Natural killer cell (primary cell): Measurements from ENCODE around the gene MAD1L1. TPM values are rescaled to one million over a fixed set of nuclear protein-coding genes. Genes with fewer than 3 reads are reported as not detected.
"Not testable (repeated sequence)": the region's sequence is repeated elsewhere in the genome, so short reads cannot be mapped to it uniquely, and the experiment has no call there.

Experiments used
- ATAC-seq, 3 donors: fragments of 150-1000 bp in 2 of 3; fragments of 200-7000 bp in 1 of 3; cut with Tn5 transposase; 1 replicate in 1 of 3; 2 replicates in 2 of 3; pipeline ENCODE4 v1.10.0; 2021; ENCODE audit warnings: mild to moderate bottlenecking in 2 of 3, moderate library complexity in 2 of 3
- DNase-seq, 2 donors: peaks; one replicate each; pipeline versions ENCODE4 v3.0.0 to v3.0.0-alpha.2; 2013 to 2021; ENCODE audit warnings: mixed read lengths in 1 of 2
- H3K27ac ChIP-seq: one replicate; pipeline ENCODE4 v1.5.1; 2013; ENCODE audit warnings: mild to moderate bottlenecking, low read length
- H3K27me3 ChIP-seq: one replicate; pipeline ENCODE4 v1.6.1; 2013; ENCODE audit warnings: low read length; ENCODE audit not compliant: control insufficient read depth, insufficient read depth
- H3K36me3 ChIP-seq: one replicate; pipeline ENCODE4 v1.6.1; 2013; ENCODE audit warnings: low read length; ENCODE audit not compliant: control insufficient read depth, insufficient read depth
- H3K4me1 ChIP-seq: one replicate; pipeline ENCODE4 v1.6.1; 2013; ENCODE audit warnings: low read length; ENCODE audit not compliant: control insufficient read depth, insufficient read depth
- H3K4me3 ChIP-seq: one replicate; pipeline ENCODE4 v1.5.1; 2013; ENCODE audit warnings: low read length
- H3K9me3 ChIP-seq: one replicate; pipeline ENCODE4 v1.6.1; 2013; ENCODE audit warnings: low read length; ENCODE audit not compliant: control insufficient read depth, insufficient read depth
- H3K27ac Mint-ChIP-seq, 2 donors: one replicate each; pipeline ENCODE4 v1.8.0; 2022; ENCODE audit warnings: mild to moderate bottlenecking in 2 of 2, mixed read lengths in 2 of 2, moderate library complexity in 1 of 2
- H3K27me3 Mint-ChIP-seq, 2 donors: one replicate each; pipeline ENCODE4 v1.8.0; 2022; ENCODE audit warnings: low read depth in 2 of 2, mixed read lengths in 2 of 2
- H3K36me3 Mint-ChIP-seq: one replicate; pipeline ENCODE4 v1.8.0; 2022; ENCODE audit warnings: mixed read lengths
- H3K4me1 Mint-ChIP-seq, 2 donors: one replicate each; pipeline ENCODE4 v1.8.0; 2022; ENCODE audit warnings: mixed read lengths in 2 of 2
- H3K4me3 Mint-ChIP-seq: one replicate; pipeline ENCODE4 v1.8.0; 2022; ENCODE audit warnings: mild to moderate bottlenecking, moderate library complexity, mixed read lengths
- H3K9me3 Mint-ChIP-seq, 2 donors: one replicate each; pipeline ENCODE4 v1.8.0; 2022; ENCODE audit warnings: mixed read lengths in 2 of 2
- WGBS: methylation state at CpG from one replicate; pipeline ENCODE4 v1.1.7; 2013; ENCODE audit warnings: missing lambda C conversion rate; ENCODE audit not compliant: insufficient coverage; 5-methylcytosine and 5-hydroxymethylcytosine counted together
- intact Hi-C: fragments of 100-400 bp; cut with micrococcal nuclease; formaldehyde crosslinking; loops from one replicate; pipeline ENCODE4 v1.14.2; 2022
- total RNA-seq, 4 donors: library from RNA; stranded (reverse); fragments of 120-200 nt in 1 of 4; gene quantifications; one replicate each; pipeline versions ENCODE4 v1.2.3 to v1.2.4, GENCODE V29; 2013 to 2022
- TF ChIP-seq, protein P1 (sequence below): fragments of 200-600 bp; IDR thresholded peaks from one replicate; pipeline ENCODE4 v1.8.0; 2022; ENCODE audit warnings: antibody characterized with exemption

MAD1L1 gene
- total RNA-seq, 3 donors from 2014 or later (not counting 1 experiment from before 2014, with no cell fraction given), result 53.6 to 81.2 (median 77.4) TPM

DNA sequence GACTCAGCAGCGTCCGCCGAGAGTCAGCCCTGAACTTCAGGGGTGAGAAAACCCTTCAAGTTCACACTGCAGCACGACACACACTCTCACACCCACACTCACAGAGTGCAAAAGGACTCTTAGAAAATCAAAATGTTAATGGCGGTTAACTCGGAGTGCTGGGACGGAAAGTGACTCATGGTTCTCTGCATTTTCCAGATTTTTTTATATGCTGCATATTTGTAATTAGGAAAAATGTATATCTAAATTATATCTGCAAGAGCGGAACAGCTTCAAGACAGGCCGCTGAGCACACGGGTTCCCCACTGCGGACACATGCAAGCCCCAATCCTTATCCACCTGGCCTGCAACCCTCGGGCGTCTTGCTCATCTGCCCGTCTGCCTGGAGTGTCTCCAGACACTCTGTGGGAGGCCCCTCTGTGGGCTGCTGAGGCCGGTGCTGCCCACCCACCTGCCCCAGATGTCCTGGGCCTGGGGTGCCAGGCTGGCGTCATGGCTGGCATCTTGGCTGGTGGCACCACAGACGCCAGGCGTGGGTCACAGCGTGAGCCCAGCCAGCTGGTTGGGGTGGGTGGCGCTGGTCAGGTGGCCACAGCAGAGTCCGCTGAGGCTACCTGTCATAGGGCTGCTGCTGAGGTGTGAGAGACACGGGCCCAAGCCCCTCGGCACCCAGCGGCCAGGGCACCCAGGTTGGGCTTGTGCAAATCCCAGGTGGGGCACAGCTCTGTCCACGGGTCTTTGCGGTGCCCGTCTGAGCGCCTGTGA is 407.7 kb downstream of the MAD1L1 start:
- H3K4me3 ChIP-seq, H3K27me3 Mint-ChIP-seq, H3K9me3 ChIP-seq, H3K4me1 ChIP-seq, H3K27me3 ChIP-seq, H3K27ac Mint-ChIP-seq, H3K4me3 Mint-ChIP-seq, H3K9me3 Mint-ChIP-seq, H3K36me3 Mint-ChIP-seq, intact Hi-C loops, H3K27ac ChIP-seq, DNase-seq, H3K36me3 ChIP-seq: not testable (repeated sequence)
- WGBS, result 89% methylated on average over 26 of the region's 28 CpGs
- ATAC-seq, result peak; percentile 29 to 44 (median 37)
- H3K4me1 Mint-ChIP-seq, result peaks cover 19 to 27% of the 10 kb centered on the region in 2 donors

DNA sequence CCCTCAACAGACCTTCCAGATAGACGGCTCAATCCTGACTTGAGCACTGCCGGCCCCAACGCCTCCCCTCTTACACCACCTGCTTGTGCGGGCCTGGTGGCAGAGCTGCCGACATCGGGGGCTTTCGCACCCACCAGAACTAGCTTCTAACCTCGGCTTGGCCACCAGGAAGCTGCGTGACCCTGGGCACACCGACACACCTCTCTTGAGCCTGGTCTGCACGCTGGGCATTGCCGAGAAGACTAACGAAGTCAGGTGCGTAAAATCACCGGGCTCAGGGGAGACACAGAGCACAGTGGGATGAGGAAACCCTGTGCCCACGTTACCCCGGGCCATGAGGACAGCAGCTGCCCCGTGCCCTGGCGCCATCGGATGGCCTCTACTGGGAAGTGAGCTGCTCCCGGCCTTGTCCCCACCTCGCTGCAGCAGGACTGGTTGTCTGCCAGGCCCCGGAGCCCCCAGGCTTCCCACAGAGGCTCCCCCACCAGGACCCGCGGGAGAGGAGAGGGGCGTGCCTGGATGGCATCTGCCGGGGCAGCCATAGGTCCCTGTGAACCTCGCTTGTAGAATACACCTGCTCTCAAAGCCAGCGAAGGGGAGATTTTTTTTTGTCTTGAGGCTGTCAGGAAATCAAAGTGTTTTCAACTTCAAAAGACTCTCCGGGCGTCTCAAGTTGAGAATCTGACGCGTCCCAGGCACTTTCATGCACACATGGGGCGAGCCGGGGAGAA is 408.4 kb downstream of the MAD1L1 start:
- intact Hi-C loops, ATAC-seq, H3K4me3 Mint-ChIP-seq, H3K9me3 Mint-ChIP-seq, H3K27ac ChIP-seq, H3K4me1 ChIP-seq, H3K9me3 ChIP-seq, H3K36me3 ChIP-seq, H3K36me3 Mint-ChIP-seq, H3K27me3 Mint-ChIP-seq, H3K4me3 ChIP-seq, H3K27ac Mint-ChIP-seq, H3K27me3 ChIP-seq: not testable (repeated sequence)
- peak in 1 of 2 donors; percentile 74 for DNase-seq
- peaks cover 26 to 29% of the 10 kb centered on the region in 2 donors for H3K4me1 Mint-ChIP-seq
- WGBS, result 87% methylated on average over 35 of the region's 35 CpGs

DNA sequence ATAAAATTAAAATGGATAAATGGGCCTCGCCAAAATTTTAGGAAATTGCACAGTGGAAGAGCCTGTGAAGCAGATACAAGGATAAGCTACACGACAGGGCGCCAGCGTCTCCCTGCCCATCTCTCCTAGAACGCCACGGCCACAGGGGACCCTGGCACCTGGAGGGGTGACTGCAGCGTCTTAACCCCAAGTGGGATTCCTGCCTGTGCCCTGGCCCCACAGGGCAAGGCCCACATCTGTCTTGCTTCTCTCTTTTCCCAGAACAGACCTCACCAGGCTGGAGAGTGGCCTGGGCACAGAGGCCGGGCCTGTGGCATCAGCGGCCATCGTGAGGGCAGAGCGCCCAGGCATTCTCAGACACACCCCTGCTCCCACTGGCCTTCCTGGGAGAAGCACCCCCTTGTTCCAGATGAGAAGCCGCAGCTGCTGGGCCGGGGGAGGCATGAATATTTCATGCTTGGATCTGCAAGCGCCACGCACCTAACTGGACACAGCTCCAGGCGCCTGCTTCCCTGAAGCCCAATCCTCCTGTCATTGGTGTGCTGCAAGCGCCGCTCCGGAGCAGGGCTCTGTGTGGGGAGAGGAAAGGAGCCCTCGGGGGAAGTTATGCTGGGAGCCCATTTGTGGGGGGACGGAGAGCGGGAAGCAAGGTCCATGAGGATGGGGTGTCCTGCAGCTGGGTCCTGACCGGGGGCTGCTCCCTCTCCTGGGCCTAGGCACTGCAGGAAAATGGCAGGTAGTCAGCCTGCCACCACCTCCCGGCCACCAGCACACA is 409.2 kb downstream of the MAD1L1 start:
- Histone ChIP-seq H3K27ac (no peak overlapping the region), H3K4me1 (peaks cover 14% of the 10 kb centered on the region), H3K36me3 (no peaks in the 10 kb centered on the region), H3K9me3 (no peaks in the 10 kb centered on the region), H3K27me3 (no peaks in the 10 kb centered on the region), H3K4me3 (no peak overlapping the region)
- Mint-ChIP-seq H3K27me3 (peaks cover 7 to 13% of the 10 kb centered on the region in 2 donors), H3K9me3 (peaks cover 0 to under 1% of the 10 kb centered on the region in 2 donors), H3K4me3 (no peak overlapping the region), H3K27ac (no peak overlapping the region), H3K4me1 (peaks cover 28 to 32% of the 10 kb centered on the region in 2 donors), H3K36me3 (no peaks in the 10 kb centered on the region)
- DNase-seq (no peak), ATAC-seq (no peak)
- TF ChIP-seq, protein P1, sequence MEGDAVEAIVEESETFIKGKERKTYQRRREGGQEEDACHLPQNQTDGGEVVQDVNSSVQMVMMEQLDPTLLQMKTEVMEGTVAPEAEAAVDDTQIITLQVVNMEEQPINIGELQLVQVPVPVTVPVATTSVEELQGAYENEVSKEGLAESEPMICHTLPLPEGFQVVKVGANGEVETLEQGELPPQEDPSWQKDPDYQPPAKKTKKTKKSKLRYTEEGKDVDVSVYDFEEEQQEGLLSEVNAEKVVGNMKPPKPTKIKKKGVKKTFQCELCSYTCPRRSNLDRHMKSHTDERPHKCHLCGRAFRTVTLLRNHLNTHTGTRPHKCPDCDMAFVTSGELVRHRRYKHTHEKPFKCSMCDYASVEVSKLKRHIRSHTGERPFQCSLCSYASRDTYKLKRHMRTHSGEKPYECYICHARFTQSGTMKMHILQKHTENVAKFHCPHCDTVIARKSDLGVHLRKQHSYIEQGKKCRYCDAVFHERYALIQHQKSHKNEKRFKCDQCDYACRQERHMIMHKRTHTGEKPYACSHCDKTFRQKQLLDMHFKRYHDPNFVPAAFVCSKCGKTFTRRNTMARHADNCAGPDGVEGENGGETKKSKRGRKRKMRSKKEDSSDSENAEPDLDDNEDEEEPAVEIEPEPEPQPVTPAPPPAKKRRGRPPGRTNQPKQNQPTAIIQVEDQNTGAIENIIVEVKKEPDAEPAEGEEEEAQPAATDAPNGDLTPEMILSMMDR, result no peak
- 97% methylated on average over 24 of the region's 24 CpGs for WGBS
- intact Hi-C loops, result no loop called here

DNA sequence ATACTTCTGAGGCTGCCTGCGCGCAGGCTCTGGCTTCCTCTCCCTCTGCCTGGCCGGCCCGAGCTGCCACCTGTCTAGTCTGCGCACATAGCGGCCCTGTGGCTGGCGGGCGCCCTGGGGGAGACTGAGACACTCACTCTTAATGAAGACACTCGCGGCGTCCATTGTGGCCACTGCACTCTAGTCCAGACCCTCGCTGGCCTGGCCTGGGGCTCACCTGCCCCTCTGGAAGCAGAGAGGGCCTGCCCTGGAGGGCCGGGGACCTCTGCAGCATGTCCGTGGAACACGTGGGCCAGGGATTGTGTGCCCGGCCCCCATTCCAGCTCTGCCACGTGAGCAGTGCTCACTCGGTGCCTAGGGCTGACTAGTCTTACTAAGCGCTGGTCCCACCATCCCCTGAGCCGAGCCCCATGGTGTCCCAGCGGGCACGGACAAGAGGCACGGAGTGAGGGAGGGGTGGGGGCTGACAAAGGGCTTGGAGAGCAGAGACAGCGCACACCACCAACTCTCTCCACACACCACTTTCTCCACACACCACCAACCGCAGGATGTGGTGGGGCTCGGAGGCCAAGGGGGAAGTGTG is 413.4 kb downstream of the MAD1L1 start:
- ATAC-seq, result peak in 2 of 3 donors; percentile 46 to 73
- H3K27ac Mint-ChIP-seq, result peak overlapping the region in 1 of 2 donors; percentile 34
- no peak overlapping the region for H3K27ac ChIP-seq
- H3K9me3 Mint-ChIP-seq, result no peaks in the 10 kb centered on the region
- H3K27me3 Mint-ChIP-seq, result peaks cover 7 to 13% of the 10 kb centered on the region in 2 donors
- H3K4me1 ChIP-seq, result peaks cover 27% of the 10 kb centered on the region
- no peaks in the 10 kb centered on the region for H3K9me3 ChIP-seq
- no peaks in the 10 kb centered on the region for H3K36me3 ChIP-seq
- no peaks in the 10 kb centered on the region for H3K36me3 Mint-ChIP-seq
- TF ChIP-seq, protein P1, result no peak
- H3K4me3 Mint-ChIP-seq, result peak overlapping the region; percentile 81
- peaks cover 27 to 31% of the 10 kb centered on the region in 2 donors for H3K4me1 Mint-ChIP-seq
- no peak overlapping the region for H3K4me3 ChIP-seq
- H3K27me3 ChIP-seq, result no peaks in the 10 kb centered on the region
- intact Hi-C loops, result no loop called here
- DNase-seq, result peak in 1 of 2 donors; percentile 27
- WGBS, result 13% methylated on average over 20 of the region's 26 CpGs
